AG04449 (cell line): ENCODE results near the gene ADTRP.

ENCODE experiments used
- CTCF ChIA-PET: fragments of 350-600 bp; formaldehyde crosslinking; extraction: SDS; loops from one replicate; lab custom pipeline; 2021; ENCODE audit warnings: antibody characterized with exemption; lab: Yijun Ruan, JAX
- POLR2A ChIA-PET: fragments of 400-600, 350-600 bp; formaldehyde crosslinking; extraction: SDS; loops from one replicate; lab custom pipeline; 2020; ENCODE audit warnings: antibody characterized with exemption, inconsistent platforms; lab: Yijun Ruan, JAX
- DNase-seq: peaks from one replicate; pipeline ENCODE4 v3.0.0-alpha.2; 2010; ENCODE audit warnings: low read depth, low spot score
- H3K4me3 ChIP-seq: 2 replicates; pipeline ENCODE4 v1.5.1; 2011; ENCODE audit warnings: low read depth, mild to moderate bottlenecking, control low read depth, low read length
- CTCF ChIP-seq: IDR thresholded peaks from one replicate; pipeline ENCODE4 v1.5.1; 2011; ENCODE audit warnings: mild to moderate bottlenecking, moderate library complexity, low read length, control low read depth, inconsistent platforms; ENCODE audit not compliant: insufficient read depth; ENCODE audit errors: missing control alignments

The ADTRP gene

GRCh38 chr6:11706171-11706570 is 72.4 kb downstream of the ADTRP start:
- CTCF ChIA-PET = no interaction called here
- TF ChIP-seq CTCF = no peak
- no peak overlapping the region for H3K4me3 ChIP-seq
- DNase-seq = no peak
- POLR2A ChIA-PET = no interaction called here

GRCh38 chr6:11705483-11705882 is 73.1 kb downstream of the ADTRP start:
- no peak for DNase-seq
- CTCF ChIA-PET = no interaction called here
- POLR2A ChIA-PET = no interaction called here
- TF ChIP-seq CTCF = no peak
- H3K4me3 ChIP-seq = no peak overlapping the region

GRCh38 chr6:11705069-11705468 is 73.5 kb downstream of the ADTRP start:
- H3K4me3 ChIP-seq = no peak overlapping the region
- ChIA-PET POLR2A (no interaction called here), CTCF (no interaction called here)
- TF ChIP-seq CTCF = no peak
- no peak for DNase-seq

GRCh38 chr6:11703725-11704124 is 74.9 kb downstream of the ADTRP start:
- ChIA-PET POLR2A (no interaction called here), CTCF (interaction anchor here (1.0 to 2.0 kb wide), 4 partner anchors 9 to 372 kb away, joined by 3 to 5 read pairs (median 3); no protein-coding TSS in a partner anchor)
- H3K4me3 ChIP-seq = no peak overlapping the region

GRCh38 chr6:11702500-11703130 is 76.0 kb downstream of the ADTRP start:
- no peak for DNase-seq
- CTCF ChIA-PET = interaction anchor here (1.0 to 2.0 kb wide), 7 partner anchors 8 to 373 kb away, joined by 3 to 7 read pairs (median 3); no protein-coding TSS in a partner anchor

More at GRCh38 chr6:11703725-11704124, 74.9 kb downstream of the ADTRP start:
- no peak for TF ChIP-seq CTCF
- DNase-seq = no peak

More at GRCh38 chr6:11702500-11703130, 76.0 kb downstream of the ADTRP start:
- H3K4me3 ChIP-seq = no peak overlapping the region
- POLR2A ChIA-PET = no interaction called here
- no peak for TF ChIP-seq CTCF
